ENCODE results near the gene NGDN.
A peak's percentile ranks its signal among the peaks of the same experiment; 100 is the strongest.

Gene NGDN

GRCh38 chr14:23442721-23443356, 26.7 kb upstream of the NGDN start:
- DNase-seq (ENCODE audit: low read depth) = no peak

GRCh38 chr14:23443411-23443812, 26.1 kb upstream of the NGDN start:
- no peak overlapping the region for H3K4me3 ChIP-seq (ENCODE audit: low read length)
- no peak for DNase-seq (ENCODE audit: low read depth)
- no peak overlapping the region for H3K9ac ChIP-seq (ENCODE audit: low read length)
- H3K9me3 ChIP-seq (ENCODE audit: control insufficient read depth, low read length) = no peaks in the 10 kb centered on the region
- peaks cover 27% of the 10 kb centered on the region for H3K27me3 ChIP-seq (replicated peaks; ENCODE audit: control insufficient read depth, insufficient read depth, low read length)
- H3K4me1 ChIP-seq (ENCODE audit: control insufficient read depth, insufficient read depth, low read length) = no peaks in the 10 kb centered on the region
- H3K36me3 ChIP-seq (ENCODE audit: control insufficient read depth, insufficient read depth, low read length, severe bottlenecking) = no peaks in the 10 kb centered on the region

More at GRCh38 chr14:23442721-23443356, 26.7 kb upstream of the NGDN start:
- H3K4me3 ChIP-seq (ENCODE audit: low read length) = no peak overlapping the region
- H3K27me3 ChIP-seq (replicated peaks; ENCODE audit: control insufficient read depth, insufficient read depth, low read length) = peaks cover 27% of the 10 kb centered on the region
- H3K36me3 ChIP-seq (ENCODE audit: control insufficient read depth, insufficient read depth, low read length, severe bottlenecking) = no peaks in the 10 kb centered on the region
- no peaks in the 10 kb centered on the region for H3K9me3 ChIP-seq (ENCODE audit: control insufficient read depth, low read length)
- H3K9ac ChIP-seq (ENCODE audit: low read length) = no peak overlapping the region
- no peaks in the 10 kb centered on the region for H3K4me1 ChIP-seq (ENCODE audit: control insufficient read depth, insufficient read depth, low read length)

- Histone ChIP-seq H3K4me3 (ENCODE audit: low read length) (no peak overlapping the region), H3K9me3 (ENCODE audit: control insufficient read depth, low read length) (no peaks in the 10 kb centered on the region), H3K4me1 (ENCODE audit: control insufficient read depth, insufficient read depth, low read length) (no peaks in the 10 kb centered on the region), H3K36me3 (ENCODE audit: control insufficient read depth, insufficient read depth, low read length, severe bottlenecking) (no peaks in the 10 kb centered on the region), H3K27me3 (replicated peaks; ENCODE audit: control insufficient read depth, insufficient read depth, low read length) (peaks cover 32% of the 10 kb centered on the region), H3K9ac (ENCODE audit: low read length) (no peak overlapping the region)
- no peak for DNase-seq (ENCODE audit: low read depth)
Measured at GRCh38 chr14:23443881-23444280, 25.6 kb upstream of the NGDN start.

DNA sequence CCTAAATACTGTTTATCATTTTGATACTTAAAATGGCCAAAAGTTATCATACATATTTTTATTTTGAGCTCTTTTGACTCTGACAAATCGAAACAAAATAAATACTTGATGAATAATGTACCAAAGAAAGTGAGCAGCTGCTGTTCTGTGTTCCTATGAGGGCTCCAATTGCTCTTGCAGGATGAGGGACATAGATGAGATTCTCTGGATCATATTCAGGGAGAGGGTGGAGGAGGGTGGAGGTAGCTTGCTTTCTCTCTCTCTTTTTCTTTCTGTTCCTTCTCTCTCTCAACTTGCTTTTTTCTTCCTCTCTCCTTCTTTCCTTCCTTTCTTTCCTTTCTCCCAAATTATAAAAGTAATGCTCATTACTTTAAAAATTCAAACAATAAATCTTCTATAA, 25.2 kb upstream of the NGDN start:
- peaks cover 35% of the 10 kb centered on the region for H3K27me3 ChIP-seq (replicated peaks; ENCODE audit: control insufficient read depth, insufficient read depth, low read length)
- DNase-seq (ENCODE audit: low read depth) = no peak
- no peak overlapping the region for H3K4me3 ChIP-seq (ENCODE audit: low read length)
- H3K4me1 ChIP-seq (ENCODE audit: control insufficient read depth, insufficient read depth, low read length) = no peaks in the 10 kb centered on the region
- H3K9ac ChIP-seq (ENCODE audit: low read length) = no peak overlapping the region
- H3K9me3 ChIP-seq (ENCODE audit: control insufficient read depth, low read length) = no peaks in the 10 kb centered on the region
- no peaks in the 10 kb centered on the region for H3K36me3 ChIP-seq (ENCODE audit: control insufficient read depth, insufficient read depth, low read length, severe bottlenecking)

- H3K4me3 ChIP-seq (ENCODE audit: low read length) = no peak overlapping the region
- H3K4me1 ChIP-seq (ENCODE audit: control insufficient read depth, insufficient read depth, low read length) = no peaks in the 10 kb centered on the region
- no peak overlapping the region for H3K9ac ChIP-seq (ENCODE audit: low read length)
- no peaks in the 10 kb centered on the region for H3K36me3 ChIP-seq (ENCODE audit: control insufficient read depth, insufficient read depth, low read length, severe bottlenecking)
- no peaks in the 10 kb centered on the region for H3K9me3 ChIP-seq (ENCODE audit: control insufficient read depth, low read length)
- no peak for DNase-seq (ENCODE audit: low read depth)
- peaks cover 36% of the 10 kb centered on the region for H3K27me3 ChIP-seq (replicated peaks; ENCODE audit: control insufficient read depth, insufficient read depth, low read length)
Measured at GRCh38 chr14:23445773-23446172, 23.7 kb upstream of the NGDN start.

- peak; percentile 45 for DNase-seq (ENCODE audit: low read depth)
- no peak overlapping the region for H3K9ac ChIP-seq (ENCODE audit: low read length)
- H3K4me1 ChIP-seq (ENCODE audit: control insufficient read depth, insufficient read depth, low read length) = no peaks in the 10 kb centered on the region
- H3K9me3 ChIP-seq (ENCODE audit: control insufficient read depth, low read length) = no peaks in the 10 kb centered on the region
- no peak overlapping the region for H3K4me3 ChIP-seq (ENCODE audit: low read length)
- H3K36me3 ChIP-seq (ENCODE audit: control insufficient read depth, insufficient read depth, low read length, severe bottlenecking) = no peaks in the 10 kb centered on the region
- H3K27me3 ChIP-seq (replicated peaks; ENCODE audit: control insufficient read depth, insufficient read depth, low read length) = peaks cover 40% of the 10 kb centered on the region
Measured at GRCh38 chr14:23446291-23446851, 23.1 kb upstream of the NGDN start.

- Histone ChIP-seq H3K27me3 (replicated peaks; ENCODE audit: control insufficient read depth, insufficient read depth, low read length) (peaks cover 43% of the 10 kb centered on the region), H3K36me3 (ENCODE audit: control insufficient read depth, insufficient read depth, low read length, severe bottlenecking) (no peaks in the 10 kb centered on the region), H3K4me3 (ENCODE audit: low read length) (no peak overlapping the region), H3K9me3 (ENCODE audit: control insufficient read depth, low read length) (peaks cover 7% of the 10 kb centered on the region), H3K4me1 (ENCODE audit: control insufficient read depth, insufficient read depth, low read length) (no peaks in the 10 kb centered on the region), H3K9ac (ENCODE audit: low read length) (no peak overlapping the region)
- DNase-seq (ENCODE audit: low read depth) = no peak
Measured at GRCh38 chr14:23447361-23448350, 21.8 kb upstream of the NGDN start.

- Histone ChIP-seq H3K27me3 (replicated peaks; ENCODE audit: control insufficient read depth, insufficient read depth, low read length) (peaks cover 42% of the 10 kb centered on the region), H3K4me1 (ENCODE audit: control insufficient read depth, insufficient read depth, low read length) (no peaks in the 10 kb centered on the region), H3K4me3 (ENCODE audit: low read length) (no peak overlapping the region), H3K9ac (ENCODE audit: low read length) (no peak overlapping the region), H3K36me3 (ENCODE audit: control insufficient read depth, insufficient read depth, low read length, severe bottlenecking) (no peaks in the 10 kb centered on the region), H3K9me3 (ENCODE audit: control insufficient read depth, low read length) (peaks cover 7% of the 10 kb centered on the region)
- no peak for DNase-seq (ENCODE audit: low read depth)
Measured at GRCh38 chr14:23449314-23449713, 20.2 kb upstream of the NGDN start.

DNA sequence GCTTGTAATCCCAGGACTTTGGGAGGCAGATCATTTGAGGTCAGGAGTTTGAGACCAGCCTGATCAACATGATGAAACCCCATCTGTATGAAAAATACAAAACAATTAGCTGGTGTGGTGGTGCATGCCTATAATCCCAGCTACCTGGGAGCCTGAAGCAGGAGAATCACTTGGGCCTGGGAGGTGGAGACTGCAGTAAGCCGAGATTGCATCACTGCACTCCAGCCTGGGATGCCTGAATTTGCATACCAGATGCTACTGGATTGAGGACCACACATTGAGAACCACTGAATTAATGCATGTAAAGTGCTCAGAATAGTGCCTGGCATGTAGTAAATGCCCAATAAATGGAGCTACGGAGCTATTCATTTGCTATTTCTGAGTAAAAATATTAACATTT, 19.1 kb upstream of the NGDN start:
- H3K9ac ChIP-seq (ENCODE audit: low read length) = no peak overlapping the region
- H3K36me3 ChIP-seq (ENCODE audit: control insufficient read depth, insufficient read depth, low read length, severe bottlenecking) = no peaks in the 10 kb centered on the region
- H3K9me3 ChIP-seq (ENCODE audit: control insufficient read depth, low read length) = peaks cover 7% of the 10 kb centered on the region
- H3K4me1 ChIP-seq (ENCODE audit: control insufficient read depth, insufficient read depth, low read length) = no peaks in the 10 kb centered on the region
- DNase-seq (ENCODE audit: low read depth) = no peak
- H3K4me3 ChIP-seq (ENCODE audit: low read length) = no peak overlapping the region
- peaks cover 46% of the 10 kb centered on the region for H3K27me3 ChIP-seq (replicated peaks; ENCODE audit: control insufficient read depth, insufficient read depth, low read length)

DNA sequence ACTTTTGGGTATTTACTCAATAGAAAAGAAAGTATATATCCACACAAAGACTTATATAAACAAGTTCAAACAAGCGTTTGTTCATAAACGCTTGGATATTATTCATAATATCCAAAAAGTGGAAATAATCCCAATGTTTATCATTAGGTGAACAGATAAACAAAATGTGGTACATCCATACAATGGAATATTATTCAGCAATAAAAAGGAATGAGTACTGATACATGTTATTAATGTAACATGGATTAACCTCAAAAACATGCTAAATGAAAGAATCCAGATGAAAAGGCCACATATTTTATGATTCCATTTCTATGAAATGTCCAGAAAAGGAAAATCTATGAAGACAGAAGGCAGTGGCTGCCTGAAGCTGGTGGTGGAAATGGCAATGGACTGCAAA, 17.3 kb upstream of the NGDN start:
- Histone ChIP-seq H3K4me1 (ENCODE audit: control insufficient read depth, insufficient read depth, low read length) (no peaks in the 10 kb centered on the region), H3K4me3 (ENCODE audit: low read length) (no peak overlapping the region), H3K9ac (ENCODE audit: low read length) (no peak overlapping the region), H3K27me3 (replicated peaks; ENCODE audit: control insufficient read depth, insufficient read depth, low read length) (peaks cover 46% of the 10 kb centered on the region), H3K36me3 (ENCODE audit: control insufficient read depth, insufficient read depth, low read length, severe bottlenecking) (no peaks in the 10 kb centered on the region), H3K9me3 (ENCODE audit: control insufficient read depth, low read length) (peaks cover 7% of the 10 kb centered on the region)
- no peak for DNase-seq (ENCODE audit: low read depth)

DNA sequence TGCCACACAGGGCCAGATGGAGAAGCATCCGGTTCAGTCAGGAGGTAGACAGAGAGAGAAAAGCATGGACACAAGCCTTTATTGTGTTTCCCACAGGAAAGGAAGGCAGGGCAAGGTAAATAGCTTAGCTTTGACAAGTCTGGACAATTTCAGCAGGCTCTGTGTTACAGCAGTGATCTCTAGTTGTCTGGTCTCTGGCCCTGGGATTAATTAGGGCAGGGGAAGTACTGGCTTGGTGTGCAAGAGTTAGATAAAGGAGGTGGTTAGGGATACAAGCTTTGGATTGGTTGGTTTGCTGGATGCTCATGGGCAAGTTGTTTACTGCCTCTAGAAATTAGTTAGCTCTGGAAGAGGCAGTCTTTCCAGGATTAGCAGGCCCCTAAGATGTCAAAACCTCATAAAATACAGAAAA, 15.1 kb upstream of the NGDN start:
- peaks cover 7% of the 10 kb centered on the region for H3K9me3 ChIP-seq (ENCODE audit: control insufficient read depth, low read length)
- H3K4me1 ChIP-seq (ENCODE audit: control insufficient read depth, insufficient read depth, low read length) = no peaks in the 10 kb centered on the region
- no peak overlapping the region for H3K4me3 ChIP-seq (ENCODE audit: low read length)
- no peaks in the 10 kb centered on the region for H3K36me3 ChIP-seq (ENCODE audit: control insufficient read depth, insufficient read depth, low read length, severe bottlenecking)
- no peak overlapping the region for H3K9ac ChIP-seq (ENCODE audit: low read length)
- peaks cover 45% of the 10 kb centered on the region for H3K27me3 ChIP-seq (replicated peaks; ENCODE audit: control insufficient read depth, insufficient read depth, low read length)
- no peak for DNase-seq (ENCODE audit: low read depth)
